ENCODE data around the gene ZNF37A. TPM values are rescaled to one million over a fixed set of nuclear protein-coding genes. Genes with fewer than 3 reads are reported as not detected.

The ZNF37A gene
- total and polyA plus RNA-seq, 2 experiments from 2014 or later: 8.7 to 12.2 TPM

DNA sequence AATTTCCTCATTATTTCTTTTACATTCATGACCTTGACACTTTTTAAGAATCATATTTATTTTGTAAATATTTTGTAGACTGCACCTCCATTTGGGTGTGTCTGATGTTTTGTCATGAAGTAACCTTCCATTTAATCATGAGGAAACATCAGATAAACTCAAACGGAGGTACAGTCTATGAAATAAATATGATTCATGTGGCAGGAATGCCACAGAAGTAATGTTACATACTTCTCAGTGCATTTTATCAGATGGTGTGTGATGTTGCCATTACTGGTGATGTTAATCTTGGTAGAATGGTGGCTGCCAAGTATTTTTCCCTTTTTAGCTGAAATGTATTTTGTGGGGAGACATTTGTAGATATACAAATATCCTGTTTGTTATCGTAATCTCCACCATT, 64.9 kb downstream of the ZNF37A start (continued):
- TF ChIP-seq, protein P1, sequence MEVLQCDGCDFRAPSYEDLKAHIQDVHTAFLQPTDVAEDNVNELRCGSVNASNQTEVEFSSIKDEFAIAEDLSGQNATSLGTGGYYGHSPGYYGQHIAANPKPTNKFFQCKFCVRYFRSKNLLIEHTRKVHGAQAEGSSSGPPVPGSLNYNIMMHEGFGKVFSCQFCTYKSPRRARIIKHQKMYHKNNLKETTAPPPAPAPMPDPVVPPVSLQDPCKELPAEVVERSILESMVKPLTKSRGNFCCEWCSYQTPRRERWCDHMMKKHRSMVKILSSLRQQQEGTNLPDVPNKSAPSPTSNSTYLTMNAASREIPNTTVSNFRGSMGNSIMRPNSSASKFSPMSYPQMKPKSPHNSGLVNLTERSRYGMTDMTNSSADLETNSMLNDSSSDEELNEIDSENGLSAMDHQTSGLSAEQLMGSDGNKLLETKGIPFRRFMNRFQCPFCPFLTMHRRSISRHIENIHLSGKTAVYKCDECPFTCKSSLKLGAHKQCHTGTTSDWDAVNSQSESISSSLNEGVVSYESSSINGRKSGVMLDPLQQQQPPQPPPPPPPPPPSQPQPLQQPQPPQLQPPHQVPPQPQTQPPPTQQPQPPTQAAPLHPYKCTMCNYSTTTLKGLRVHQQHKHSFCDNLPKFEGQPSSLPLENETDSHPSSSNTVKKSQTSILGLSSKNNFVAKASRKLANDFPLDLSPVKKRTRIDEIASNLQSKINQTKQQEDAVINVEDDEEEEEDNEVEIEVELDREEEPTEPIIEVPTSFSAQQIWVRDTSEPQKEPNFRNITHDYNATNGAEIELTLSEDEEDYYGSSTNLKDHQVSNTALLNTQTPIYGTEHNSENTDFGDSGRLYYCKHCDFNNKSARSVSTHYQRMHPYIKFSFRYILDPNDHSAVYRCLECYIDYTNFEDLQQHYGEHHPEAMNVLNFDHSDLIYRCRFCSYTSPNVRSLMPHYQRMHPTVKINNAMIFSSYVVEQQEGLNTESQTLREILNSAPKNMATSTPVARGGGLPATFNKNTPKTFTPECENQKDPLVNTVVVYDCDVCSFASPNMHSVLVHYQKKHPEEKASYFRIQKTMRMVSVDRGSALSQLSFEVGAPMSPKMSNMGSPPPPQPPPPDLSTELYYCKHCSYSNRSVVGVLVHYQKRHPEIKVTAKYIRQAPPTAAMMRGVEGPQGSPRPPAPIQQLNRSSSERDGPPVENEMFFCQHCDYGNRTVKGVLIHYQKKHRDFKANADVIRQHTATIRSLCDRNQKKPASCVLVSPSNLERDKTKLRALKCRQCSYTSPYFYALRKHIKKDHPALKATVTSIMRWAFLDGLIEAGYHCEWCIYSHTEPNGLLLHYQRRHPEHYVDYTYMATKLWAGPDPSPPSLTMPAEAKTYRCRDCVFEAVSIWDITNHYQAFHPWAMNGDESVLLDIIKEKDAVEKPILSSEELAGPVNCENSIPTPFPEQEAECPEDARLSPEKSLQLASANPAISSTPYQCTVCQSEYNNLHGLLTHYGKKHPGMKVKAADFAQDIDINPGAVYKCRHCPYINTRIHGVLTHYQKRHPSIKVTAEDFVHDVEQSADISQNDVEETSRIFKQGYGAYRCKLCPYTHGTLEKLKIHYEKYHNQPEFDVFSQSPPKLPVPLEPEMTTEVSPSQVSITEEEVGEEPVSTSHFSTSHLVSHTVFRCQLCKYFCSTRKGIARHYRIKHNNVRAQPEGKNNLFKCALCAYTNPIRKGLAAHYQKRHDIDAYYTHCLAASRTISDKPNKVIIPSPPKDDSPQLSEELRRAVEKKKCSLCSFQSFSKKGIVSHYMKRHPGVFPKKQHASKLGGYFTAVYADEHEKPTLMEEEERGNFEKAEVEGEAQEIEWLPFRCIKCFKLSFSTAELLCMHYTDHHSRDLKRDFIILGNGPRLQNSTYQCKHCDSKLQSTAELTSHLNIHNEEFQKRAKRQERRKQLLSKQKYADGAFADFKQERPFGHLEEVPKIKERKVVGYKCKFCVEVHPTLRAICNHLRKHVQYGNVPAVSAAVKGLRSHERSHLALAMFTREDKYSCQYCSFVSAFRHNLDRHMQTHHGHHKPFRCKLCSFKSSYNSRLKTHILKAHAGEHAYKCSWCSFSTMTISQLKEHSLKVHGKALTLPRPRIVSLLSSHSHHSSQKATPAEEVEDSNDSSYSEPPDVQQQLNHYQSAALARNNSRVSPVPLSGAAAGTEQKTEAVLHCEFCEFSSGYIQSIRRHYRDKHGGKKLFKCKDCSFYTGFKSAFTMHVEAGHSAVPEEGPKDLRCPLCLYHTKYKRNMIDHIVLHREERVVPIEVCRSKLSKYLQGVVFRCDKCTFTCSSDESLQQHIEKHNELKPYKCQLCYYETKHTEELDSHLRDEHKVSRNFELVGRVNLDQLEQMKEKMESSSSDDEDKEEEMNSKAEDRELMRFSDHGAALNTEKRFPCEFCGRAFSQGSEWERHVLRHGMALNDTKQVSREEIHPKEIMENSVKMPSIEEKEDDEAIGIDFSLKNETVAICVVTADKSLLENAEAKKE (CRISPR knock-in tag; IDR thresholded peaks at IDR 0.05): no peak
- TF ChIP-seq EZH2phosphoT487 (IDR thresholded peaks at IDR 0.05; ENCODE audit: unreplicated experiment) (no peak), NANOG (IDR thresholded peaks at IDR 0.05; ENCODE audit: borderline replicate concordance) (no peak), JUNB (IDR thresholded peaks at IDR 0.05; ENCODE audit: unreplicated experiment) (no peak)
- TF ChIP-seq, protein P2, sequence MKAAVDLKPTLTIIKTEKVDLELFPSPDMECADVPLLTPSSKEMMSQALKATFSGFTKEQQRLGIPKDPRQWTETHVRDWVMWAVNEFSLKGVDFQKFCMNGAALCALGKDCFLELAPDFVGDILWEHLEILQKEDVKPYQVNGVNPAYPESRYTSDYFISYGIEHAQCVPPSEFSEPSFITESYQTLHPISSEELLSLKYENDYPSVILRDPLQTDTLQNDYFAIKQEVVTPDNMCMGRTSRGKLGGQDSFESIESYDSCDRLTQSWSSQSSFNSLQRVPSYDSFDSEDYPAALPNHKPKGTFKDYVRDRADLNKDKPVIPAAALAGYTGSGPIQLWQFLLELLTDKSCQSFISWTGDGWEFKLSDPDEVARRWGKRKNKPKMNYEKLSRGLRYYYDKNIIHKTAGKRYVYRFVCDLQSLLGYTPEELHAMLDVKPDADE (IDR thresholded peaks at IDR 0.05): no peak
- TF ChIP-seq, protein P3, sequence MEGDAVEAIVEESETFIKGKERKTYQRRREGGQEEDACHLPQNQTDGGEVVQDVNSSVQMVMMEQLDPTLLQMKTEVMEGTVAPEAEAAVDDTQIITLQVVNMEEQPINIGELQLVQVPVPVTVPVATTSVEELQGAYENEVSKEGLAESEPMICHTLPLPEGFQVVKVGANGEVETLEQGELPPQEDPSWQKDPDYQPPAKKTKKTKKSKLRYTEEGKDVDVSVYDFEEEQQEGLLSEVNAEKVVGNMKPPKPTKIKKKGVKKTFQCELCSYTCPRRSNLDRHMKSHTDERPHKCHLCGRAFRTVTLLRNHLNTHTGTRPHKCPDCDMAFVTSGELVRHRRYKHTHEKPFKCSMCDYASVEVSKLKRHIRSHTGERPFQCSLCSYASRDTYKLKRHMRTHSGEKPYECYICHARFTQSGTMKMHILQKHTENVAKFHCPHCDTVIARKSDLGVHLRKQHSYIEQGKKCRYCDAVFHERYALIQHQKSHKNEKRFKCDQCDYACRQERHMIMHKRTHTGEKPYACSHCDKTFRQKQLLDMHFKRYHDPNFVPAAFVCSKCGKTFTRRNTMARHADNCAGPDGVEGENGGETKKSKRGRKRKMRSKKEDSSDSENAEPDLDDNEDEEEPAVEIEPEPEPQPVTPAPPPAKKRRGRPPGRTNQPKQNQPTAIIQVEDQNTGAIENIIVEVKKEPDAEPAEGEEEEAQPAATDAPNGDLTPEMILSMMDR (conservative IDR thresholded peaks at IDR 0.05; ENCODE audit: low read depth in 2 of 2): no peak

DNA sequence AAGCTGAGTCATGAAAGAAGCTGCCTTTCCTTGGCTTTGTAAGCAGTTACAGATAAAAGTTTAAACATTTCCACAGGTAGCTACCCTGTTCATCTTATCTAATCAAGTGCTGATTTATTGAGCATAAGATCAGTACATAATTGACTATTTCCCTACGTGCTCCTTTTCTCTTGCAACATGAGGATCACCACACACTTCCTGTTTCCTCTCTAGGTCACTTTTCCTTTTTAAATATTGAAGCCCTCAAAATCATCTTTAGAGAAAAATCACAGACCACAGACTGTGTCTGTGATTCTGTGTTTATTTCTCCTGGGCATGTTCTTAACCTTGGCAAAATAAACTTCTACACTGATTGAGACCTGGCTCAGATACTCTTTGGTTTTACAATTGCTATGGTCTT, 69.5 kb downstream of the ZNF37A start:
- Histone ChIP-seq H3K79me2 (replicated peaks; ENCODE audit: insufficient read depth) (no peaks in the 10 kb centered on the region), H3K27me3 (ENCODE audit: insufficient read depth) (no peaks in the 10 kb centered on the region), H3K9me2 (ENCODE audit: insufficient read depth) (no peaks in the 10 kb centered on the region), H2AFZ (no peak overlapping the region), H3K4me1 (ENCODE audit: insufficient read depth) (no peaks in the 10 kb centered on the region), H3K36me3 (ENCODE audit: insufficient read depth) (no peaks in the 10 kb centered on the region), H4K20me1 (replicated peaks; ENCODE audit: insufficient read depth) (no peaks in the 10 kb centered on the region), H3K27ac (ENCODE audit: low read depth) (no peak overlapping the region), H3K4me2 (no peak overlapping the region), H3K4me3 (no peak overlapping the region), H3F3A (replicated peaks; ENCODE audit: low read depth) (no peaks in the 10 kb centered on the region)
- Mint-ChIP-seq H3K4me1 (no peaks in the 10 kb centered on the region), H3K27me3 (ENCODE audit: insufficient read depth, low read depth, poor library complexity) (peaks cover 3% of the 10 kb centered on the region), H3K36me3 (ENCODE audit: low read depth) (peaks cover 41% of the 10 kb centered on the region), H3K4me3 (no peak overlapping the region), H3K9me3 (peaks cover 96% of the 10 kb centered on the region), H3K27ac (no peak overlapping the region)
- DNase-seq (ENCODE audit: low spot score) (no peak), ATAC-seq (no peak)
- TF ChIP-seq EZH2phosphoT487 (IDR thresholded peaks at IDR 0.05; ENCODE audit: unreplicated experiment) (no peak), ZNF331 (CRISPR knock-in tag; IDR thresholded peaks at IDR 0.05; ENCODE audit: low read depth) (no peak)
- TF ChIP-seq, protein P2 (IDR thresholded peaks at IDR 0.05): no peak
- TF ChIP-seq, protein P3 (conservative IDR thresholded peaks at IDR 0.05; ENCODE audit: low read depth in 2 of 2): no peak
- TF ChIP-seq, protein P4, sequence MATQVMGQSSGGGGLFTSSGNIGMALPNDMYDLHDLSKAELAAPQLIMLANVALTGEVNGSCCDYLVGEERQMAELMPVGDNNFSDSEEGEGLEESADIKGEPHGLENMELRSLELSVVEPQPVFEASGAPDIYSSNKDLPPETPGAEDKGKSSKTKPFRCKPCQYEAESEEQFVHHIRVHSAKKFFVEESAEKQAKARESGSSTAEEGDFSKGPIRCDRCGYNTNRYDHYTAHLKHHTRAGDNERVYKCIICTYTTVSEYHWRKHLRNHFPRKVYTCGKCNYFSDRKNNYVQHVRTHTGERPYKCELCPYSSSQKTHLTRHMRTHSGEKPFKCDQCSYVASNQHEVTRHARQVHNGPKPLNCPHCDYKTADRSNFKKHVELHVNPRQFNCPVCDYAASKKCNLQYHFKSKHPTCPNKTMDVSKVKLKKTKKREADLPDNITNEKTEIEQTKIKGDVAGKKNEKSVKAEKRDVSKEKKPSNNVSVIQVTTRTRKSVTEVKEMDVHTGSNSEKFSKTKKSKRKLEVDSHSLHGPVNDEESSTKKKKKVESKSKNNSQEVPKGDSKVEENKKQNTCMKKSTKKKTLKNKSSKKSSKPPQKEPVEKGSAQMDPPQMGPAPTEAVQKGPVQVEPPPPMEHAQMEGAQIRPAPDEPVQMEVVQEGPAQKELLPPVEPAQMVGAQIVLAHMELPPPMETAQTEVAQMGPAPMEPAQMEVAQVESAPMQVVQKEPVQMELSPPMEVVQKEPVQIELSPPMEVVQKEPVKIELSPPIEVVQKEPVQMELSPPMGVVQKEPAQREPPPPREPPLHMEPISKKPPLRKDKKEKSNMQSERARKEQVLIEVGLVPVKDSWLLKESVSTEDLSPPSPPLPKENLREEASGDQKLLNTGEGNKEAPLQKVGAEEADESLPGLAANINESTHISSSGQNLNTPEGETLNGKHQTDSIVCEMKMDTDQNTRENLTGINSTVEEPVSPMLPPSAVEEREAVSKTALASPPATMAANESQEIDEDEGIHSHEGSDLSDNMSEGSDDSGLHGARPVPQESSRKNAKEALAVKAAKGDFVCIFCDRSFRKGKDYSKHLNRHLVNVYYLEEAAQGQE (IDR thresholded peaks at IDR 0.05; ENCODE audit: unreplicated experiment): no peak

Measured in GM23338 (cell line).